ENCODE measurements around the gene IKBKE. TPM values are rescaled to one million over a fixed set of nuclear protein-coding genes. Genes with fewer than 3 reads are reported as not detected.

Gene IKBKE
- total and polyA plus RNA-seq, 2 donors (not counting 3 experiments of a cell fraction or from before 2014, with no cell fraction given): 17.9 to 20.7 TPM

- intact Hi-C loops (cut with micrococcal nuclease) (loop anchor here (10.0 kb wide), 1 partner anchor 417 kb away; no protein-coding TSS in a partner anchor), dilution Hi-C loops (cut with MboI; ENCODE audit: extremely low pct_ligation_motif_present, low sequenced_read_pairs) (no loop called here)
- H3K36me3 ChIP-seq (ENCODE audit: control insufficient read depth in 2 of 2, extremely low read depth in 1 of 2, insufficient read depth in 2 of 2, low read length in 2 of 2): peaks cover 2 to 13% of the 10 kb centered on the region in 2 experiments
- DNase-seq (ENCODE audit: low read depth, low spot score) (no peak), FAIRE-seq (no peak)
- ChIA-PET CTCF (interaction anchor here (0.7 to 3.1 kb wide), 6 partner anchors 8 to 86 kb away, joined by 3 to 20 read pairs (median 8); partner anchors contain the start of gene RASSF5), POLR2A (no interaction called here)
- no peak overlapping the region for H3K27ac ChIP-seq (ENCODE audit: insufficient read depth, low read depth, low read length)
- no peaks in the 10 kb centered on the region for H3K9me3 ChIP-seq (replicated peaks; ENCODE audit: control insufficient read depth, insufficient read depth, low read length)
- TF ChIP-seq JUN (IDR thresholded peaks at IDR 0.05; ENCODE audit: borderline replicate concordance, insufficient read depth, insufficient read length, low read depth) (no peak), EZH2 (IDR thresholded peaks at IDR 0.05; ENCODE audit: borderline replicate concordance, low read depth, low read length, severe bottlenecking) (no peak), MYC (IDR thresholded peaks at IDR 0.05; ENCODE audit: low read depth, low read length) (no peak), FOS (IDR thresholded peaks at IDR 0.05; ENCODE audit: borderline replicate concordance, insufficient read depth, low read length) (no peak), GATA2 (IDR thresholded peaks at IDR 0.05; ENCODE audit: insufficient read depth, insufficient read length, low read depth, low read length) (no peak), POLR2A (IDR thresholded peaks at IDR 0.05; ENCODE audit: low read depth, low read length) (no peak), POLR2AphosphoS5 (IDR thresholded peaks at IDR 0.05; ENCODE audit: insufficient read depth, low read depth, low read length) (no peak)
- TF ChIP-seq, protein P1, sequence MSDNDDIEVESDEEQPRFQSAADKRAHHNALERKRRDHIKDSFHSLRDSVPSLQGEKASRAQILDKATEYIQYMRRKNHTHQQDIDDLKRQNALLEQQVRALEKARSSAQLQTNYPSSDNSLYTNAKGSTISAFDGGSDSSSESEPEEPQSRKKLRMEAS (IDR thresholded peaks at IDR 0.05; ENCODE audit: insufficient read depth, insufficient read length): no peak
- TF ChIP-seq, protein P2, sequence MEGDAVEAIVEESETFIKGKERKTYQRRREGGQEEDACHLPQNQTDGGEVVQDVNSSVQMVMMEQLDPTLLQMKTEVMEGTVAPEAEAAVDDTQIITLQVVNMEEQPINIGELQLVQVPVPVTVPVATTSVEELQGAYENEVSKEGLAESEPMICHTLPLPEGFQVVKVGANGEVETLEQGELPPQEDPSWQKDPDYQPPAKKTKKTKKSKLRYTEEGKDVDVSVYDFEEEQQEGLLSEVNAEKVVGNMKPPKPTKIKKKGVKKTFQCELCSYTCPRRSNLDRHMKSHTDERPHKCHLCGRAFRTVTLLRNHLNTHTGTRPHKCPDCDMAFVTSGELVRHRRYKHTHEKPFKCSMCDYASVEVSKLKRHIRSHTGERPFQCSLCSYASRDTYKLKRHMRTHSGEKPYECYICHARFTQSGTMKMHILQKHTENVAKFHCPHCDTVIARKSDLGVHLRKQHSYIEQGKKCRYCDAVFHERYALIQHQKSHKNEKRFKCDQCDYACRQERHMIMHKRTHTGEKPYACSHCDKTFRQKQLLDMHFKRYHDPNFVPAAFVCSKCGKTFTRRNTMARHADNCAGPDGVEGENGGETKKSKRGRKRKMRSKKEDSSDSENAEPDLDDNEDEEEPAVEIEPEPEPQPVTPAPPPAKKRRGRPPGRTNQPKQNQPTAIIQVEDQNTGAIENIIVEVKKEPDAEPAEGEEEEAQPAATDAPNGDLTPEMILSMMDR (IDR thresholded peaks at IDR 0.05; ENCODE audit: extremely low read depth in 1 of 2, insufficient read depth in 1 of 2, low read depth in 1 of 2, low read length in 2 of 2): no peak
- H3K9ac ChIP-seq (replicated peaks; ENCODE audit: extremely low read depth, insufficient read depth, low read length): no peak overlapping the region
- no peaks in the 10 kb centered on the region for H4K20me1 ChIP-seq (replicated peaks; ENCODE audit: control insufficient read depth, extremely low read depth, insufficient read depth, low read length)
- no peak overlapping the region for H2AFZ ChIP-seq (ENCODE audit: low read depth, low read length)
- peaks cover 2% of the 10 kb centered on the region for H3K4me1 ChIP-seq (ENCODE audit: control insufficient read depth, extremely low read depth, insufficient read depth, low read length)
- H3K9me1 ChIP-seq (replicated peaks; ENCODE audit: control insufficient read depth, extremely low read depth, insufficient read depth, low read length): no peaks in the 10 kb centered on the region
- peaks cover 2 to 9% of the 10 kb centered on the region in 2 experiments for H3K27me3 ChIP-seq (ENCODE audit: control insufficient read depth in 2 of 2, insufficient read depth in 2 of 2, low read length in 2 of 2)
- BruUV-seq (replicated peaks): no TSS peak
- H3K4me3 ChIP-seq (replicated peaks in 1 of 3; ENCODE audit: insufficient read depth in 1 of 3, low read depth in 1 of 3, low read length in 3 of 3): no peak overlapping the region
- no peak overlapping the region for H3K4me2 ChIP-seq (ENCODE audit: insufficient read depth, low read length)
- no peaks in the 10 kb centered on the region for H3K79me2 ChIP-seq (ENCODE audit: control insufficient read depth, insufficient read depth, low read length)
Measured at GRCh38 chr1:206497774-206498173, 27.5 kb downstream of the IKBKE start.

Measured in endothelial cell of umbilical vein (primary cell).